Fibroblast of skin of scalp (primary cell): ENCODE results near the gene AARS2.
A peak's percentile ranks its signal among the peaks of the same experiment; 100 is the strongest.

Source experiments
- DNase-seq: peaks from one replicate; pipeline ENCODE4 v3.0.0-alpha.2; 2013

Gene AARS2

GRCh38 chr6:44300292-44300823 lies 12.8 kb downstream of the AARS2 start:
- no peak for DNase-seq

DNA sequence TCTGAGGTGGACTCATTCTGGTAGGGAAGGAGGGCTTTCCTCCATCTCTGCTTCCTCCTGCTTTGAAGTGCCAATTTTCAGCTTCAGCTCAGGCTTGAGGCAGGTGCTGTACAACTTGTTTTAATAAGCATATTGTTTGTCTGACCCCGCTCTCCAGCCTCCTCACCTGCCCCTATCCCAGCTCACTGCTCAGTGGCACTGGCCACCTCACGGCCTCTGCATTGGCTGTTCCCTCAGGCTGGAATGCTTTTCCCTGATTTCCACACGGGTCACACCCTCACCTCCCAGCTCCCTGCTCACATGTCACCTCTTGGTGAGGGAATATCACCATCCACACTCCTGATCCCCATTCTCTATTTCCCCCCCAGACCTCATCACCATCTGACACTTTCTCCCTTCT lies 14.3 kb downstream of the AARS2 start:
- DNase-seq = no peak

DNA sequence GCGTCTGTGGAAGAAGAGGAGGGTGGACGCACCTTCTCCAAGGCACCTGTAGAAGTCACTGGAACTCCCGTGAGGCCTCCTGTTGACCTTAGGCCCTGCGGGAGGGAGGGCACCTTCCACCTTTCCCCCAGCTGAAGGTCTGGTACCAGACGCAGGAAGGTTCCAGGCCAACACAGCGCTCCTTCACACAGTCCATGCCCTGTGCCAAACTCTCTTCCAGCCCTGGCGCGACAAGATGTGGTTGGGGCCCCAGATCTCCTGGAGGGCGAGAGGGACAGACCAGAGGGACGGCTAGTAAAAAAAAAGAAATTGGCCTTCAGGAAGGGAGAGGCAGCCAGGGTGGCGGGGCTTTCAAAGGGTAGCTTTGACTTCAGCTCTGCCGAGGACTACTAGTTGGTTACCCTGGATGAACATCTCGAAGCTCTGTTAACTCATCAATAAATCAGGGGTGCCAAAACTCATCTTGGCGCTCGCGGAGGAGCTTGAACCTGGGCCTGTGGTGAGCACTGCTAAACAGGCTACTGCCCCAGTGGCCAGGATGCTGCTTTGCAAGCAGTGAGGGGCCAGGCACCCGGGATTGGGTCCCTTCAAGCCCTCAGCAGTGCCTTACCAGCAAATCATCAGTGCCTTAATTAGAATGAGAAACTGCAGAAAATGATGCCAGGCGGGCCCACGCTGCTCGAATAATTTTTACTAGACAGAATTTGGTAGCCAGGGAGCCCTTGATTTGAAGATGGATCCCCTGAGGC lies 14.9 kb downstream of the AARS2 start:
- DNase-seq = no peak

DNA sequence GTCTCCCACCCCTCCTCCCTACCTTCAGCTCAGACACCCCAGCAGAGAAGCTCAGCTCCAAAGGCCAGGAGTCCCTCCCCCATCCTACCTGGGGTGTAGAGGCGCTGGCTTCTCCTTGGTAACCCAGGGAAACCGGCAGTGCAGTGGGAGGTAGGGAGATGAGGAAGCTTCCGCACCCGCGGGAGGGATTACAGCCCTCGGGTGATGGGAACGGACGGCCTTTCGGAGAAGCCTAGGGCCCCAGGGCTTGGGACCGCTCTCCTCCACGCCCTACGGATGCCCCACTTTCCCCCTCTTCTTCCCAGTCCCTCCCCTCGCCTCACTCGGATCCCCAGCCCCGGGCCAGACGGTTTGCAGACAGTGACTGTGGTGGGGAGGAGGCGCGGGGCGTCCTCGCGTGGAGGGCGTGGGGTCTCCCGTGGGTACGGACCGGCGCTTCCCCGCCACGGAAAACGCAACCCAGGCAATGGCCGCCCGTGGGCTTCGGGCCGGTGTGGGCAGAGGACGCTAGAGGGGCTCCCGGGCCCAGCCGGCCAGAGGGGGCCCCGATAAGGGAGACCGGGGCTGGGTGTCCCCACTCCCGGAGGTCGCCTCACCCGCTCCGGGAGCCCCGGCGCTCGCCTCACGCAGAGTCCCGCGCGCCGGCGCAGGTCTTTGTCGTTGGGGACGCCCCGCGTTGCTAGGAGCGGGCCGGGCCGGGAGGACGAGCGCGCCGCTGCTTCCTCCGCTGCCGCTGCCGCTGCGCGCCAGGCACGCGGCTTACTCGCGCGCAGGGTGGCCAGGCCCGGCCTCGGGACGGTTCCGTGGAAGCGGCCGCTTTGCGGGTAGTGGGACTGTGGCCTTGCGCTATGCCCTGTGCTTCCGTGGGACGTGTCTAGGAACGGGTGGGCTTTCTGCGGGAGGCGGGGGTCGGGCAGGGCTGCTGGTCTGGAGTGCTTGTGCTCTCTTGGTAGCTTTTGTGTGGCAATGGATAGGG lies 15.8 kb downstream of the AARS2 start:
- DNase-seq = peak; percentile 6

GRCh38 chr6:44294832-44295791 lies 18.0 kb downstream of the AARS2 start:
- DNase-seq = no peak

GRCh38 chr6:44292661-44293365 lies 20.3 kb downstream of the AARS2 start:
- DNase-seq = no peak

GRCh38 chr6:44291841-44292240 lies 21.3 kb downstream of the AARS2 start:
- no peak for DNase-seq

DNA sequence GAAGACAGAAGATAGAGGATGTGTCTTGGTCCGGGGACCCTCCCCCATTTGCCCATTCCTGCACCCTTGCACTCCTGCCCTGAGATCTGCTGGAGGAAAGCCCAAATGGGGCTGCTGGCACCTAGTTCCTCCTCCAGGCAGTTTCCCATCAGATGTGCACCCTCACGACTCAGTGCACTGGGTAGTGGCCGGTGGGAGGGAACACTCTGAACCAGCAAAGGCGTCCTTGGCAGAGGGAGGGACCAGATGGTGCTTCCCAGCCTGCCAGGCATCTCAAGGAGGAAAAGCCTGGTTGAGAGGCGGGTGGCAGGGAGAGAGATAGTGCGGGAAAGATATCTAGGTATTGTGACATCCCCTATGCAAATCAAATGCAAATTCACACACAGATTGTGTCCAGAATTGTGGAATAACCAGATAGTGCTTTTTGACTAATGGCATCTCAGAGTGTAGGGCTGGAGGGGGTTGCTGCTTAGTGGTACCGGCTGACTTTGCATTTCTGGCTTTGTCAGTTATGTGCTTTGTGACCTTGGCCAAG lies 23.4 kb downstream of the AARS2 start:
- DNase-seq = no peak

- DNase-seq = no peak
These were observed 26.4 kb downstream of the AARS2 start for GRCh38 chr6:44286747-44287146.

GRCh38 chr6:44286285-44286565 lies 26.9 kb downstream of the AARS2 start:
- no peak for DNase-seq

DNA sequence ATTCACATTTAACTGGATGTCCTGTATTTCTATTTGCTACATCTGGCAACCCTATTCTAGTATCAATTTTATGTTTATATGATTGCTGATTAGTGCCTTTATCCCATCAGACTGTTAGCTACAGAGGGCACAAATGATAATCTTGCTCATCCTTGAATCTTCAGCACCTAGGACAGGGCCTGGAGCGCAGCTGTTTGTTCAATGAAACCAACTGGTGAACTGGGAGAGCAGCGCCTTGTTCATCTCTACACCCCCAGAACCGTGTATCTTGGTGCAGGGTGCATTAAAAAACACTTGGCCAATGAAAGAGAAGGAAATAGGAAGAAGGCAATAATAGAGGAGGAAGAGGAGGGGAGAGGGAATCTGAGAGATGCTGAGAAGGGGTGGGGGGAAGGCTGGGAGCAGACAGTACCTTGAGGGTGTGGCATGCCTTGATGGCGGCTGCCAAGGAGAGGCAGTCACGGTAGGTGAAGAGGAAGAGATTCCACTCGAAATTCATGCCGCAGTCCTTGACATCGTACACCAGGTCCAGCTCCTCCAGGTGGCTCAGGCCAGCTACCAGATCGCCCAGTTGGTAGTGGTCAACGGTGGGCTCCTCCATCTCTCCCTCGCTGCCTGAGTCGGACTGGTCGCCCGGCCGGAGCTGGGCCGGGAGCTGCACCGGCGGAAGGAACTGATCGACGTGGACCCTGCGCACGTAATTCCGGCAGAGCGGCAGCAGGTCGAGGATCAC lies 27.4 kb downstream of the AARS2 start:
- DNase-seq = peak; percentile 18

- no peak for DNase-seq
These were observed 28.3 kb downstream of the AARS2 start for GRCh38 chr6:44284867-44285266.

- DNase-seq = no peak
These were observed 29.0 kb downstream of the AARS2 start for GRCh38 chr6:44284121-44284520.

- peak; percentile 14 for DNase-seq
These were observed 34.1 kb downstream of the AARS2 start for GRCh38 chr6:44278774-44279697.

- no peak for DNase-seq
These were observed 34.8 kb downstream of the AARS2 start for GRCh38 chr6:44278315-44278714.

DNA sequence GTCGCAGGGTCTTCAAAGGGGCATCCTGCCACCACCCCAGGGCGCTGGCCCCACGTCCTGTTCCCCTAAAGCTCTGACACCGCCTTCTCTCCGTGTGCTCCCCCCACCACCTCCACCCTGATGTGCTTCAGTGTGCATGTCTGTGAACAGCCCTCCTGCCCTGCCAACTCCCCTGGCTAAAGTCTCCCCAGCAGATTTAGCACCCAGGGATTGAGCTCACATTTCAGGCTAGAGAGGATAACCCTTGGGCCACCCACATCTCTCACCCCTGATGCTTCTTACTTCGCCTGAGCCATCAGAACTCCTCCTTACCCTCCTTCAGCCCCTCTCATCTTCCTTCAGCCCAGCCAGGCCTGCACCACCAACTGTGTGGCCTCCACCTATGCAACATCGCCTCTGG lies 35.4 kb downstream of the AARS2 start:
- no peak for DNase-seq

DNA sequence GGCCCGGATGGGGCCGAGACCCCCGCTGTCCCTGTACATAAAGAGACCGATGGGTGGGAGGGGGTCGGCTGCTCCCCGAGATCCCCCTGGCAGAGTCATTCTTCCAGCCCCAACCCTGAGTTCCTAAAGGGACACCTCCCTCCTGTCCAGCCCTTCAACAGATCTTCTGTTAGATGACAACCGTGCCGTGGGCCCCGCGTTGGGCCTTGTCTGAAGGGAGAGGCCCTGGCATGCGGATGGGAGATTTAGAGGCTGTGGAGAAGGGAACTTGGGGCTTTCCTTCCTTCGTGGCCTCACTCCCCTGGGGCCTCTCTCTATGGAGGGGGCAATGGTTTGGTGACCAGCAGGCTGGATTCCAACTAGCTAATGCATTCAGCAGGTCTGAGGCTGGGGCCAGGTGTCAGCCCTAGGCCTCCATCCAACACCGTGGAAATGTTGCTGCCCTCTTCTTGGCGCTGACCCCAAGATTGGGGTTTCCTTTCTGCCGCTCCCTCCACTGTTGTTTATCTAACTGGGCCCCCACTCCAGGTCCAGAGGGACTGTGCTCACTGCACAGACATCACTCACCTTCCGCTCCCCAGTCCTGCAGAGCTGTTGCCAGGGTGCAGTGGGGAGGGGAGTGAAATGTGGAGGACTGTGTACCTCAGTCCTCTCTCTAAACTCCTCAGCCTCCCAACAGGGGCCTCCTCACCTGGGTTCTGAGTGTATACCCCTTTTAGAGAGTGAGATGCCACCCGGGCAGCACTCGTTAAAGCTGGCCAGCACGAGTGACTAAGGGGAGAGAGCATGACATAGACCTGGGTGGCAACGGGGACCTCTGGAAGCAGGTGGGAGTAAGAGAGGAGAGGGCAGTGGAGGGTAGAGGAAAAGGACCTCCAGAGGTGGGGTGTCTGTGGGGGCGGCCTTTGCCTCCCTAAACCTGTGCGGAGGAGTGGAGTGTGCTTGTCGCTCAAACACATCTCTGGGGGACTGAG lies 36.2 kb downstream of the AARS2 start:
- no peak for DNase-seq
